ENCODE results near the gene DRGX. TPM values are rescaled to one million over a fixed set of nuclear protein-coding genes. Genes with fewer than 3 reads are reported as not detected.

Gene DRGX
- total RNA-seq, 2 donors from 2014 or later = not detected

DNA sequence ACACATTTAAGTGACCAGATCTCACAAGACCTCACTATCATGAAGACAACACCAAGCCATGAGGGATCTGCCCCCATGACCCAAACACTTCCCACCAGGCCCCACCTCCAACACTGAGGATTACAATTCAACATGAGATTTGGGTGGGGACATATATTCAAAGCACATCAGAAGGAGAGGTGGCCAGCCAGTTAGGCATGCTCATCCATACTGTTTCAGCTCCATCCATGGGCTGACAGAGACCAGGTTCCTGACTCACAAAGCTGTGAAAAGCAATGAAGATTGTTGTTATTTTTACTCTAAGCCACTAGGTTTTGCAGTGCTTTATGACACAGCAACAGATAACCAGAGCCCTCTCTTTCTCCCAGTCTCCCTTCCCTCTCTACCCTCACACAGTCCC, 60.9 kb downstream of the DRGX start:
- Mint-ChIP-seq H3K27me3 (peaks cover 8% of the 10 kb centered on the region), H3K27ac (peak overlapping the region; percentile 79), H3K36me3 (ENCODE audit: low read depth) (no peaks in the 10 kb centered on the region), H3K4me1 (peaks cover 11% of the 10 kb centered on the region), H3K9me3 (peaks cover 25% of the 10 kb centered on the region), H3K4me3 (peak overlapping the region; percentile 50)
- no peak for ATAC-seq (replicated peaks)

DNA sequence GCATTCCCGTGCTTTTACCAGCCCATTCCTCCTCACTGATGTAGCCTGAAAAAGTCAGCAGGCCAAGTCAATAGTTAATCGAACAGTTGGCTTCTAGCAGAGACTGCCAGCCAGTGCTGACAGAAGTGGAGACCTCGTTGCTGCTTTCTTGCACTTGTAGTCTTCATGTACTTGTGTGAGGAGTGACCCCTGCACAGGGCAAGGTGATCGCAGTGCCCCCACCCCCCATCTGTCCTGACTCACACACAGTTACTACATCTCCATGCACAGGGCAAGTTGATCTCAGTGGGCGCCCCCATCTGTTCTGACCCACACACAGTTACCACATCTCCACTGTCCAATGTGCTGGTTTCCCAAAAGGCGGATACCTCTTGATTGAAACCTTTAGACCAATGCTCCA, 62.7 kb downstream of the DRGX start:
- Mint-ChIP-seq H3K27me3 (peaks cover 3% of the 10 kb centered on the region), H3K4me3 (no peak overlapping the region), H3K36me3 (ENCODE audit: low read depth) (no peaks in the 10 kb centered on the region), H3K27ac (no peak overlapping the region), H3K4me1 (peaks cover 11% of the 10 kb centered on the region), H3K9me3 (peaks cover 22% of the 10 kb centered on the region)
- no peak for ATAC-seq (replicated peaks)

DNA sequence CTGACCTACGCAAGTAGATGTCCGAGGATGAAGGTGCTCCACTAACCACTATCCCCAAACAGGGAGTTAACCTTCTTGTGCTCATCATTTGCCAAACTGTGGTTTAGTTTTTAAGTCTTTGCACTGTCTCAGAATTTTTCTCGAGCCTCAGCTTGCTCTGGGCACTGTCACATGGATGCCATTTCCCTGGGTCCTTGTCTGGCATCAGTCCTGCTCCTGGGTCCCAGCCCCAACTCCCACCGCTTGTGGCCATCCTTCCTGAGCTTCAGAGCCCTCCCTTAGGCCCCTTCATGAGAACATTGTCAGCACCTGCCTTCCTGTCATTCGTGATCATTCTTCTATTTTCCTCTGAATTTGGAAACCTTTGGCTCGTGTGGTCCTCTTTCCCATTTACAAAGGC, 63.1 kb downstream of the DRGX start:
- Mint-ChIP-seq H3K9me3 (peaks cover 22% of the 10 kb centered on the region), H3K27me3 (peaks cover 3% of the 10 kb centered on the region), H3K27ac (no peak overlapping the region), H3K4me1 (peaks cover 11% of the 10 kb centered on the region), H3K4me3 (no peak overlapping the region), H3K36me3 (ENCODE audit: low read depth) (no peaks in the 10 kb centered on the region)
- ATAC-seq (replicated peaks) = no peak

DNA sequence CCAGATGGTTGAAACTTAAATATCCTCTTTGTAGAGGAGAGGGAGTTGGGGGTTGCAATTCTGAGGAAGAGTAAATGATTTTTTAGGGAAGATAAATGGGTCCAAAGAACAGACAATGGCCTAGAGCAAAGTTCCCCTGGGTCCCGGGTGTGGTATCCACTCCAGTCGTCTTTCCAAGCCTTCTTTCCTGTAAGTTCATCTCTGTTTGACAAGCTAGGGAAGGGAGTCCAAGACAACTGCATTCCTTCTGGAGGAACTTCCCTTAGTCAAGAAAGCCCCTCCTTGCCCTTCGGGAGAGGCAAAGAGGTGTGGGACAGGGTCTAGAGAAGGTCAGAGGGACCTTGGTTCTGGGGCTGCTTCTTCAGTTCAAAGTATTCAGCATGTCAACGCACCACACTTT, 63.6 kb downstream of the DRGX start:
- no peak for ATAC-seq (replicated peaks)
- no peaks in the 10 kb centered on the region for H3K36me3 Mint-ChIP-seq (ENCODE audit: low read depth)
- peaks cover 3% of the 10 kb centered on the region for H3K27me3 Mint-ChIP-seq
- no peak overlapping the region for H3K4me3 Mint-ChIP-seq
- peaks cover 22% of the 10 kb centered on the region for H3K9me3 Mint-ChIP-seq
- H3K4me1 Mint-ChIP-seq = peaks cover 11% of the 10 kb centered on the region
- no peak overlapping the region for H3K27ac Mint-ChIP-seq

DNA sequence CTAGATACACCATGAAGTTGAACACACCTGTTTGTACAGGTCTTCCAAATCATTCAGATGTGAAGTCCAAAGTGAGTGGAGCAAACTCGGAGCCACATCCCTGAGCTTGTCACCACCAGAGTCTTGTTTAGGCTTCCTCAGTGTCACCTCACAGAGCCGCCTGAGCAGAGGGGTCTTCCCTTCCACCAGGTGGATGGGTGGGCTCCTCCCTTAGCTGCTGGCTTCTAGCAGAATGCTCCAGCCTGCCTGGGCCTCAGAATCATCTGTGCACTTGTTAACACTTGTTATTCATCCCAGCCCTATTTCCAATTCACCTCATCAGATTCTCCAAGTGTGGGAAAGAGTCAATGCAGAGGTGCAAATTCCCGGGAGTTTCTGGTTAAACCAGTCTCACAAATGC, 64.5 kb downstream of the DRGX start:
- ATAC-seq (replicated peaks) = no peak
- Mint-ChIP-seq H3K4me1 (peaks cover 11% of the 10 kb centered on the region), H3K4me3 (no peak overlapping the region), H3K36me3 (ENCODE audit: low read depth) (no peaks in the 10 kb centered on the region), H3K27me3 (peaks cover 3% of the 10 kb centered on the region), H3K27ac (no peak overlapping the region), H3K9me3 (peaks cover 22% of the 10 kb centered on the region)

DNA sequence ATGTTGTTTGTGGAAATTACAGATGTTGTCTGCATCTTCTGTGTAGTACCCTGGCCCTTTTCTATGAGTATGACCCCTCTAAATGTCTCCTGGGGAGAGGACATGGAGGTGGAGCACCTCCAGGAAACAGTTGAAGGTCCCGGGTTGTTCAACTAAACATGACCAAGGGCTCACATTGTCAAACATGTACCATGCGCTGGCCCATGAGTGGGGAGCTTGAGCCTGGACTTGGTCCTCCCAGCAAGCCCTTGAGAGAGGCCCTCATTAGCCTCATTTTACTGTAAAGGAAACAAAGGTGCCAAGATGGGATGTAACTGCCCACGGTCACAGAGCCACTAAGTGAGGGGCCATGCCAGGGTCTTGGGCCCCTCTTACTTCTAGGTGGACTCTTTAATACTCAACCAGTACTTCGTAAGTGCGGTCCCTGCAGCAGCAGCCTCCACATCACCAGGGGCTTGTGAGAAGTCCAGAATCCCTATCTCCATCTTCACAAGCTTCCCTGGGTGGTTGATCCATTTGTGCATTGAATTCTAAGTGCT, 65.7 kb downstream of the DRGX start:
- Mint-ChIP-seq H3K9me3 (peaks cover 11% of the 10 kb centered on the region), H3K27me3 (peaks cover 3% of the 10 kb centered on the region), H3K4me3 (no peak overlapping the region), H3K36me3 (ENCODE audit: low read depth) (no peaks in the 10 kb centered on the region), H3K4me1 (peaks cover 2% of the 10 kb centered on the region), H3K27ac (no peak overlapping the region)
- no peak for ATAC-seq (replicated peaks)

DNA sequence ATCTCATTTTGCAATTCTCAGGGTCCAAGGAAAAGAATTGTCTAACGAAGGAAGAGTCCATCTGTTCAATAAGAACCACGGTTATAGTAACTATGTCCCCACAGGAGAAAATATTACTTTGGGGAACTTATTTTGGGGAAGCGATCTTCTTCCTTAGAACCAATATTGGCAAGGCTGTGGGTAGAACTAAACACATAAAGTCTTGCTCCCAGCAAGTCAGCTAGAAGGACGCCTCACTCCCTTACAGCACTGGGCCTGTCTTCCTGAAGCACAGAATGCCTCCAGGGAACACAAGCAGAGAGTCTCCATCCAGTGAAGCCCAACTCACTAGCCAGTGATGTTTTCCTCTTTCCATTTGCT, 66.8 kb downstream of the DRGX start:
- H3K27ac Mint-ChIP-seq = no peak overlapping the region
- no peaks in the 10 kb centered on the region for H3K4me1 Mint-ChIP-seq
- H3K36me3 Mint-ChIP-seq (ENCODE audit: low read depth) = no peaks in the 10 kb centered on the region
- H3K9me3 Mint-ChIP-seq = peaks cover 10% of the 10 kb centered on the region
- H3K27me3 Mint-ChIP-seq = peaks cover 8% of the 10 kb centered on the region
- H3K4me3 Mint-ChIP-seq = no peak overlapping the region
- no peak for ATAC-seq (replicated peaks)

DNA sequence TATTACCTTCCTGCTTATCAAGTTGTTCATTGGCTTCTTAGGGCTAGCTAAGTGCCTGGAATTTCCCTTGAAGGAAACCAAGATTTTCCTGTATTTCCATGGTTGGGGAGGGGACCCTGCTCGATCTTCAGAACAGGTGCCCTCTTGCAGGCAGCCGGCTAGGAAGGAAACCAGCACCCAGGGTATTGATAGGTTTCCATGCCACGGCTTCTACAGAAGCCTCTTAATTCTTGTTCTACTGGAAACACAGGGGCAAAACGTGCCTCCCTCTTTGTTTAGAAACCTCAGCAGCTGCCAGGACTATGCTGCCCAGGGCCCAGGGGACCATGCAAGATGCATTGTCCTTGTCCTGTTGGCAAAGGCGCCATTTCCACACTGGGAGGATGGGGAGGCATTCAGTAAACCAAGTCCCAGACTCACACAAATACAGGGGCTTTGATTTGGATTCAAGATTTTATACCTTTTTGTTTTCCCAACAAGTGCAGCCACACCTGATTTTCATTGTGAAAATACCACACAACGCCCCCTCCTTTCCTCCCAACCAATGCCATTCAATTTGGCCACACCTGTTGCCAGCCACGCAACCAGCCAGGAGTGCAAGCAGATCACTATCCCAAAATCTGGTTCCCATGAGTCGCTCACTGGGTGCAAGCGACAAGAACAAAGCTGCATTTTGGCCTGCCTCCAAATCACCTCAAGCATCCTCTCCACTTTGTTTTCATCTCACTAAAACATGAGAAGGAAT, 67.3 kb downstream of the DRGX start:
- no peaks in the 10 kb centered on the region for H3K36me3 Mint-ChIP-seq (ENCODE audit: low read depth)
- H3K9me3 Mint-ChIP-seq = peaks cover 5% of the 10 kb centered on the region
- H3K27me3 Mint-ChIP-seq = peaks cover 8% of the 10 kb centered on the region
- H3K4me1 Mint-ChIP-seq = no peaks in the 10 kb centered on the region
- ATAC-seq (replicated peaks) = no peak
- no peak overlapping the region for H3K4me3 Mint-ChIP-seq
- H3K27ac Mint-ChIP-seq = no peak overlapping the region

DNA sequence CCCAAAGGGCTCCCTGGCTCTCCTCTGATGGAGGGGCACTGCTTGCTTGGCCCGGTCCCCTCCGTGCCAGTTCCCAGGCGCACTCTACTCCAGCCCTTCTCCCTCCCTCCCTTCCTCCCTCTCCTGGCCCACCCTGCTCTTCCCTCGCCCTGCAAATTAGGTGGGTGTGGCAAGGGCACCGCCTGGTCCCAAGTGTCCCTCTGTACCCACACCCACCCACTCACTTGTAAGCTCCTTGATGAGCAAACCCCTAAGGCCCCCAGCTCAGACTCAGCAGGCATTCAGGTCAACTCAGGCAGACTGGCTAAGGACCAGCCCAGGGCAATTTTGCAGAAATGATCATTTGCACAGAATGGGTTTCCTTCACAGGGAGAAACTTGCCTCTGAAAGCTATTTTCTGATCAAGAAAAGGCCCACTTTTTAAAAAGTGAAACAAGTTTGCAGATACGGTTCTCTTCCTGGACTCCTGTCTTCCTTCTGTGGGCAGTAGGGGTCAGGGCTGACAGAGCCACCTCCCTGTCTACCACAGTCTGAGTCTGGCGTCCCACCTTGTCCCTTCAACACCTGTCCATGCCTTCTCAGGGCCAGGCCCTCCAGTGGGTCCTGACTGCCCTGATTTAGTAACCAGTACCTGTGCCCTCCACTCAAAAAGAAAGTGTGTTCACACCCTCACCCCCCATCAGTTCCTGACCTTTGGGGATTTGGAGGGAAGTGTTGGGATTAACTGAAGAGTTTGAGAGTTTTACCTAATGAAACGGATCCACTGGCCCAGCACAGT, 68.7 kb downstream of the DRGX start:
- H3K27me3 Mint-ChIP-seq = peaks cover 8% of the 10 kb centered on the region
- no peaks in the 10 kb centered on the region for H3K4me1 Mint-ChIP-seq
- H3K9me3 Mint-ChIP-seq = no peaks in the 10 kb centered on the region
- H3K27ac Mint-ChIP-seq = no peak overlapping the region
- H3K36me3 Mint-ChIP-seq (ENCODE audit: low read depth) = no peaks in the 10 kb centered on the region
- H3K4me3 Mint-ChIP-seq = no peak overlapping the region
- ATAC-seq (replicated peaks) = no peak

DNA sequence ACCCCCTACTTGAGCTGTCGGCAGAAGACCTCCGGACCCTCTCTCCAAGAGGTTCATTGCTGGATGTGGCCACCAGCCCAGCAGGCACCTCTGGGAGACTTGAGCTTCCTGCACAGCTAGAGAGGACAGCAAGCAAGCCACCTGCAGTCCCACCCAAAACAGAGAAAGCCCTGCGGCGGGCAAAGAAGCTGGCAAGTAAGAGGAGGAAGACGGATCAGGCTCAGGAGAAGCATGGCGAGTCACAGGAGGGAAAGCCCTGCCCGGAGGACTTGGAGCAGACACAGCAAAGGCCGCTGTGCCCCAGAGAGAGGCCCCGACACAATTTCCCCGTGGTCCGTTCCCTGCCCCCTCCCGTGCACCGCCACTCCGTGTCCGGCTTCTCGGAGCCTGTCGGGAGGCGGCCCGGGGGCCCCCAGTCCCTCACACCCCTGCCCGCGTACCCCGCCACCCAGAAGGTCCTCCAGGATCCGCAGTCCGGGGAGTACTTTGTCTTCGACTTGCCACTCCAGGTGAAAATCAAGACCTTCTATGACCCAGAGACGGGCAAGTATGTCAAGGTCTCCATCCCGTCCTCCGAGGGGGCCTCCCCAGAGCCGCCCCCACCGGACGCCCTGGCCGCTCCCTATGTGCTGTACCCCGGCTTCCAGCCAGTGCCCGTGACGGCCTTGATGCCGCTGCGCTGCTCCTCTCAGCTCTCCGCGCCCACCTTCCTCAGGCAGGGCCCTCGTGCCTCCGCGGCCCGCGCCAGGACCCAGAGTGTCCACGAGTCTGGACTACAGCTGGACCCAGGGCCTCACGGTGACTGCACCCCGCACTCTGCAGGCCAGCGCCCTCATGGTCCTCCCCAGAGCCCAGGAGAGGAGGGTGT, 69.7 kb downstream of the DRGX start:
- H3K36me3 Mint-ChIP-seq (ENCODE audit: low read depth) = no peaks in the 10 kb centered on the region
- no peak for ATAC-seq (replicated peaks)
- H3K4me3 Mint-ChIP-seq = no peak overlapping the region
- H3K4me1 Mint-ChIP-seq = no peaks in the 10 kb centered on the region
- H3K9me3 Mint-ChIP-seq = no peaks in the 10 kb centered on the region
- H3K27ac Mint-ChIP-seq = no peak overlapping the region
- H3K27me3 Mint-ChIP-seq = peaks cover 8% of the 10 kb centered on the region

DNA sequence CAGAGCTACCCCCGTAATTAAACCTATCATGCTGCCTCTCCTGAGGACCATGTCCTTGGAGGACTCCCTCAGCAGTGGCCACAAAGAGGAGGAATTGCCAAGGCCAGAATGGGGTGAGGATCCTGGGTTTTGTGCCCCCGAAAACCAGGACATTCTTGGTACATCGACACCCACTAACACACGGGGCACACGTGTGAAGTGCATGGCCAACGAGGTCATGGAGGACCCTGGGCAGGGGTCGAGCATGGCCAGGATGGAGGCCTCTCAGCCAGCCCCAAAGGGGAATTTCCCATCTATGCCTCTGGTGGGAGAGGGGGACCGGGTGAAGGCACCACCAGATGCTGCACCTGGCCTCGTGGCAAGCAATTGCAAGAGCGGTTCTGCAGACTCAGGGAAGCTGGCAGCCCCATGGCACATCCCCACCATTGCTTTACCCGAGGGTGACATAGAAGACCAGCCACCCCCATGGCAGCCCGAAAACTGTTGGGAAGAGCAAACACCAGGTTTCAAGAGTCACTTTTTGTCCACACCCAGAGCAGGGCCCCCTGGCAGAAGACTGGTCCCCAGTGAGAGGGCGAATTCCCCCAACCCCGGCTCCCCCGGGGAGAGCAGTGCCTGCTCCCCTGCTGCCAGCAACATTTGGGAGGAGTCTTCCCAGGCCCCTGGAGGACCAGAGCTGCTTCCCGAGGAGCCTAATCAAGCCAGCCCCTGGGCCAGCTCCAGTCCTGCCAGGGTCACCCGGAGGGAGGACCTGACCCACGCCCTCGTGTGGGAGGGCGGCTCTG, 70.6 kb downstream of the DRGX start:
- peaks cover 8% of the 10 kb centered on the region for H3K27me3 Mint-ChIP-seq
- H3K9me3 Mint-ChIP-seq = no peaks in the 10 kb centered on the region
- H3K4me3 Mint-ChIP-seq = no peak overlapping the region
- H3K27ac Mint-ChIP-seq = no peak overlapping the region
- H3K36me3 Mint-ChIP-seq (ENCODE audit: low read depth) = no peaks in the 10 kb centered on the region
- ATAC-seq (replicated peaks) = no peak
- H3K4me1 Mint-ChIP-seq = no peaks in the 10 kb centered on the region

DNA sequence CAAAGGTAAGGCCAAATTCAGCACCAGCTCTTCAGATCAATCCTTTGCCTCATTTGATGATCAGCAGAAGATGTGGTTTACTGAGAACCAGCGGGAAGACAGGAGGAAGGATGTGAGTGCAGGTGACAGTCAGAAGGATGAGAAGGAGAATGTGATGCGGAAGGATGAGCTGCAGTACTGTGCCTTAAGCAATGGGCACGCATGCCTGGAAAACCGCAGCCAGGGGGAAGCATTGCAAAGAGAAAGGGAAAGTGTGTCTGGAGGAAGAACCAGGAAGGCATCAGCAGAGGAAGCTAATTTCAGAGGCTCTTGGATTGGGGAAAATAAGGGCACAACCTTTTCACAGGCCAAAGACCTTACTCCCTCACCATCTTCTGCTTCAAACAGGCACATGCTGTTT, 71.2 kb downstream of the DRGX start:
- Mint-ChIP-seq H3K36me3 (ENCODE audit: low read depth) (no peaks in the 10 kb centered on the region), H3K27me3 (peaks cover 8% of the 10 kb centered on the region), H3K4me3 (no peak overlapping the region), H3K9me3 (no peaks in the 10 kb centered on the region), H3K27ac (no peak overlapping the region), H3K4me1 (no peaks in the 10 kb centered on the region)
- no peak for ATAC-seq (replicated peaks)

DNA sequence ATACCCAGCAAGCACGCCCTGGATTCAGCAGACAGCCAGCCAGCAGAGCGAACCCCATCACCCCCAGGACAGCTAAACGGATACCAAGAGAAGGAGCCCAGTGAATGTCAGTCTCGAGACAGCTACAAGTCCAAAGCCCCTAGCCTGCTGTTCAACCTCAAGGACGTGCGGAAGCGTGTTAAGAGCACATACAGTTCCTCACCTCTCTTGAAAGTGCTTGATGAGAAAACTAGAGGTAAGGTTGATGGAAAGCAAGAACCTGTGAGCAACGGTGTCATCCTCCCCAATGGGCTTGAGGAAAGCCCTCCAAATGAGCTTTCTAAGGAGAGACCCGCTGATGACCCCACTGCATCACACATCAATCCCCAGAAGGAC, 72.0 kb downstream of the DRGX start:
- H3K9me3 Mint-ChIP-seq = no peaks in the 10 kb centered on the region

More for the DNA sequence above, 72.0 kb downstream of the DRGX start:
- Mint-ChIP-seq H3K36me3 (ENCODE audit: low read depth) (no peaks in the 10 kb centered on the region), H3K4me3 (no peak overlapping the region), H3K4me1 (no peaks in the 10 kb centered on the region), H3K27ac (no peak overlapping the region), H3K27me3 (peaks cover 6% of the 10 kb centered on the region)
- ATAC-seq (replicated peaks) = no peak
